Measurements from ENCODE around the gene PLD1. TPM values are rescaled to one million over a fixed set of nuclear protein-coding genes. Genes with fewer than 3 reads are reported as not detected.
"Not testable (repeated sequence)": the region's sequence is repeated elsewhere in the genome, so short reads cannot be mapped to it uniquely, and the experiment has no call there.

PLD1 gene
- total and polyA plus RNA-seq, 10 of the 15 experiments (the other 5 are each of a cell fraction or from before 2014, with no cell fraction given): 2.9 to 108 (median 3.6) TPM

DNA sequence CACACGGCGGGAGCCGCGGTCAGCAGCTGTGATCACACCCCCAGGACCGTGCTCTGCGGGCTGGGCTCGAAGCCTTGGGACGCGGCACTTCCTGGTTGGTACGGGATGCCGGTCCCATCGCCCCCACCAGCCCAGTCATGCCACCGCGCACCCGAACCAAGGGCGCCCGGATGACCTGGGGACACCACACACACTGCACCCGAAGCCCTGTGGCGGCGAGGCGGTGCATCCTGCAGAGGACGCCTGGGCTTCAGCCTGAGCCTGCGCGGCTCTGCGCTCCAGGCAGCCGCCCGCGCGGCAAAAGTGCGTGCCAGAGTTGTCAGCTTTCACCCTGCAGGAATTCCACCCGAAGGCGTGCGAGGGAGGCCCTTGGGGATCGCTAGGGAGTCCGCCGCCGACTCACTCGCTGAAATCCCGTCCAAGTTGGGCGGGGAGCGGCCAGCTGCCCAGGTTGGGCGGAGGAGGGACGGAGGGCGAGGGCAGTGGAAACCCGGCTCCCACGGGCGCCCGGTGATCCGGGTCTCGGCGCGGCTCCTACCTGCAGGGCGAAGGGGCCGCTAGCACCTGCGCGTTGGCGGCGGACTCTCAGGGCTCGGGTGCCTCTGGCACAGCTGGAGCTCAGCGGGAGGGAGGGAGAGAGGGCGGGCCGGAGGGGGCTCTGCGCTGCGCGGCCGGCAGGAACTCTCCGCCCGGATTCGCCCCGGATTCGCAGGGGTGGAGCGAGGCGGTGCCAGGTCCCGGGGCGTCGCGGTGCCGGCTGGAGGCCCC, at the start of gene PLD1 (continued):
- TF ChIP-seq GABPA (IDR thresholded peaks at IDR 0.05; ENCODE audit: low read depth): no peak
- peak; percentile 8; the same call in 1 of the 2 replicates for TF ChIP-seq MTA2 (IDR thresholded peaks at IDR 0.05; ENCODE audit: low read depth)
- TF ChIP-seq PAX5 (IDR thresholded peaks at IDR 0.05; ENCODE audit: borderline replicate concordance, low read depth, low read length): 0 out of 2 replicates have a peak, but pooled peaks have one; percentile 34
- no peak for TF ChIP-seq POLR2A (IDR thresholded peaks at IDR 0.05; ENCODE audit: low read depth, low read length)
- 0 out of 2 replicates have a peak, but pooled peaks have one; percentile 29 for TF ChIP-seq TCF3 (IDR thresholded peaks at IDR 0.05; ENCODE audit: borderline replicate concordance, insufficient read depth, low read depth, low read length)
- no peak for TF ChIP-seq STAT3 (IDR thresholded peaks at IDR 0.05; ENCODE audit: low read depth, low read length)

DNA sequence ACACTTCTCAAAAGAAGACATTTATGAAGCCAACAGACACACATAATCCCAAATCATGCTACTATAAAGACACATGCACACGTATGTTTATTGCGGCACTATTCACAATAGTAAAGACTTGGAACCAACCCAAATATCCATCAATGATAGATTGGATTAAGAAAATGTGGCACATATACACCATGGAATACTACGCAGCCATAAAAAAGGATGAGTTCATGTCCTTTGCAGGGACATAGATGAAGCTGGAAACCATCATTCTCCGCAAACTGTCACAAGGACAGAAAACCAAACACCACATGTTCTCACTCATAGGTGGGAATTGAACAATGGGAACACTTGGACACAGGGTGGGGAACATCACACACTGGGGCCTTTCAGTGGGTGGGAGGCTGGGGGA, 48.5 kb upstream of the PLD1 start:
- H3K4me2 ChIP-seq (ENCODE audit: control insufficient read depth, insufficient read depth); H3K79me2 ChIP-seq (ENCODE audit: control insufficient read depth, insufficient read depth, low read length); H3K4me1 ChIP-seq (ENCODE audit: control insufficient read depth, insufficient read depth, low read length); CTCF ChIA-PET; H3K9ac ChIP-seq (ENCODE audit: control insufficient read depth, insufficient read depth, low read length); intact Hi-C loops (cut with micrococcal nuclease; ENCODE audit: unreplicated experiment); RAD21 ChIA-PET (ENCODE audit: unreplicated experiment); in situ Hi-C loops (cut with MboI); H4K20me1 ChIP-seq (ENCODE audit: control insufficient read depth, insufficient read depth); H2AFZ ChIP-seq (ENCODE audit: control insufficient read depth, low read depth, low read length); POLR2A ChIA-PET; BruUV-seq (replicated peaks); DNase-seq (ENCODE audit: low read depth, low spot score); SMC1A ChIA-PET (ENCODE audit: uncharacterized antibody, unreplicated experiment); H3K4me3 ChIP-seq; H3K27ac ChIP-seq (ENCODE audit: control insufficient read depth, insufficient read depth); H3K36me3 ChIP-seq (ENCODE audit: control insufficient read depth in 2 of 2, insufficient read depth in 2 of 2, low read length in 1 of 2); ATAC-seq; FAIRE-seq; H3K9me3 ChIP-seq (replicated peaks; ENCODE audit: control insufficient read depth, insufficient read depth, low read length); H3K27me3 ChIP-seq (replicated peaks in 1 of 2; ENCODE audit: control insufficient read depth in 2 of 2, insufficient read depth in 2 of 2, low read length in 1 of 2): not testable (repeated sequence)
- 69% methylated on average over 4 of the region's 4 CpGs for WGBS (ENCODE audit: insufficient coverage, insufficient replicate concordance, low lambda C conversion rate, missing lambda C conversion rate)

Data from GM12878 (cell line).